AG04450 (cell line): ENCODE data around the gene BRCA1. TPM values are rescaled to one million over a fixed set of nuclear protein-coding genes. Genes with fewer than 3 reads are reported as not detected.
"Not testable (repeated sequence)": the region's sequence is repeated elsewhere in the genome, so short reads cannot be mapped to it uniquely, and the experiment has no call there.

Experiments
- CTCF ChIA-PET: fragments of 300-600, 350-600 bp; formaldehyde crosslinking; extraction: SDS; loops from one replicate; lab custom pipeline; 2022; ENCODE audit warnings: antibody characterized with exemption, inconsistent platforms; lab: Charles Lee
- POLR2A ChIA-PET: fragments of 350-600 bp; formaldehyde crosslinking; extraction: SDS; loops from one replicate; lab custom pipeline; 2021; ENCODE audit warnings: antibody characterized with exemption, inconsistent platforms; lab: Yijun Ruan, JAX
- DNase-seq: peaks from one replicate; pipeline ENCODE4 v3.0.0-alpha.2; 2011; ENCODE audit warnings: low read depth, low spot score
- H3K27ac ChIP-seq: one replicate; pipeline ENCODE4 v1.5.1; 2012; ENCODE audit warnings: low read depth, low read length, control low read depth
- H3K27me3 ChIP-seq: one replicate; pipeline ENCODE4 v1.6.0; 2012; ENCODE audit warnings: low read length; ENCODE audit not compliant: control insufficient read depth, insufficient read depth
- H3K4me3 ChIP-seq: 2 replicates; pipeline ENCODE4 v1.5.1; 2011; ENCODE audit warnings: mild to moderate bottlenecking, low read depth, low read length, control low read depth
- H3K9me3 ChIP-seq: 2 replicates; pipeline ENCODE4 v1.5.1; 2012; ENCODE audit warnings: low read length; ENCODE audit not compliant: control insufficient read depth, insufficient read depth
- CTCF ChIP-seq: IDR thresholded peaks from 2 replicates; pipeline ENCODE4 v1.5.1; 2011; ENCODE audit warnings: low read depth, low read length, control low read depth, inconsistent platforms
- polyA plus RNA-seq: library from polyadenylated mRNA; depleted of rRNA; stranded (reverse); fragments of >200 nt; gene quantifications from 2 replicates; pipeline ENCODE4 v1.2.3, GENCODE V29; 2011

The BRCA1 gene
- polyA plus RNA-seq, 1 experiment, result 8.1 TPM

- no peak for DNase-seq
- Histone ChIP-seq H3K27ac (no peak overlapping the region), H3K9me3 (no peaks in the 10 kb centered on the region; the same call in 1 of the 2 replicates), H3K4me3 (no peak overlapping the region), H3K27me3 (no peaks in the 10 kb centered on the region)
- POLR2A ChIA-PET, result no interaction called here
- no peak for TF ChIP-seq CTCF
- CTCF ChIA-PET, result no interaction called here
Measured at GRCh38 chr17:43135454-43135819, 10.3 kb upstream of the BRCA1 start.

- ChIA-PET POLR2A (no interaction called here), CTCF (no interaction called here)
- DNase-seq, result no peak
- no peaks in the 10 kb centered on the region for H3K27me3 ChIP-seq
- H3K4me3 ChIP-seq, result no peak overlapping the region
- no peak overlapping the region for H3K27ac ChIP-seq
- no peak for TF ChIP-seq CTCF
- no peaks in the 10 kb centered on the region; the same call in 1 of the 2 replicates for H3K9me3 ChIP-seq
Measured at GRCh38 chr17:43134774-43135453, 9.8 kb upstream of the BRCA1 start.

GRCh38 chr17:43133439-43133838 lies 8.3 kb upstream of the BRCA1 start:
- H3K9me3 ChIP-seq, H3K27me3 ChIP-seq, DNase-seq, H3K27ac ChIP-seq, POLR2A ChIA-PET, H3K4me3 ChIP-seq, CTCF ChIA-PET: not testable (repeated sequence)

GRCh38 chr17:43132117-43132516 lies 7.0 kb upstream of the BRCA1 start:
- Histone ChIP-seq H3K27ac (no peak overlapping the region), H3K4me3 (no peak overlapping the region), H3K9me3 (no peaks in the 10 kb centered on the region; the same call in 1 of the 2 replicates), H3K27me3 (no peaks in the 10 kb centered on the region)
- no peak for TF ChIP-seq CTCF
- CTCF ChIA-PET, result no interaction called here
- DNase-seq, result no peak
- POLR2A ChIA-PET, result no interaction called here

GRCh38 chr17:43129671-43130010 lies 4.5 kb upstream of the BRCA1 start:
- Histone ChIP-seq H3K9me3 (peaks cover 6% of the 10 kb centered on the region; the same call in 1 of the 2 replicates), H3K4me3 (no peak overlapping the region), H3K27me3 (no peaks in the 10 kb centered on the region), H3K27ac (no peak overlapping the region)
- CTCF ChIA-PET, result no interaction called here
- POLR2A ChIA-PET, result interaction anchor here (1.0 kb wide), 1 partner anchor 42 kb away, joined by 3 read pairs; no protein-coding TSS in a partner anchor
- TF ChIP-seq CTCF, result no peak
- DNase-seq, result no peak

GRCh38 chr17:43127333-43127876 lies 2.2 kb upstream of the BRCA1 start:
- H3K4me3 ChIP-seq, CTCF ChIA-PET, H3K9me3 ChIP-seq, H3K27me3 ChIP-seq, POLR2A ChIA-PET, DNase-seq, H3K27ac ChIP-seq: not testable (repeated sequence)
